ENCODE measurements around the gene DIDO1. TPM values are rescaled to one million over a fixed set of nuclear protein-coding genes. Genes with fewer than 3 reads are reported as not detected.
"Not testable (repeated sequence)": the region's sequence is repeated elsewhere in the genome, so short reads cannot be mapped to it uniquely, and the experiment has no call there.

The DIDO1 gene
- total and polyA plus RNA-seq, 8 donors, result 38.1 to 65.9 (median 58.5) TPM

DNA sequence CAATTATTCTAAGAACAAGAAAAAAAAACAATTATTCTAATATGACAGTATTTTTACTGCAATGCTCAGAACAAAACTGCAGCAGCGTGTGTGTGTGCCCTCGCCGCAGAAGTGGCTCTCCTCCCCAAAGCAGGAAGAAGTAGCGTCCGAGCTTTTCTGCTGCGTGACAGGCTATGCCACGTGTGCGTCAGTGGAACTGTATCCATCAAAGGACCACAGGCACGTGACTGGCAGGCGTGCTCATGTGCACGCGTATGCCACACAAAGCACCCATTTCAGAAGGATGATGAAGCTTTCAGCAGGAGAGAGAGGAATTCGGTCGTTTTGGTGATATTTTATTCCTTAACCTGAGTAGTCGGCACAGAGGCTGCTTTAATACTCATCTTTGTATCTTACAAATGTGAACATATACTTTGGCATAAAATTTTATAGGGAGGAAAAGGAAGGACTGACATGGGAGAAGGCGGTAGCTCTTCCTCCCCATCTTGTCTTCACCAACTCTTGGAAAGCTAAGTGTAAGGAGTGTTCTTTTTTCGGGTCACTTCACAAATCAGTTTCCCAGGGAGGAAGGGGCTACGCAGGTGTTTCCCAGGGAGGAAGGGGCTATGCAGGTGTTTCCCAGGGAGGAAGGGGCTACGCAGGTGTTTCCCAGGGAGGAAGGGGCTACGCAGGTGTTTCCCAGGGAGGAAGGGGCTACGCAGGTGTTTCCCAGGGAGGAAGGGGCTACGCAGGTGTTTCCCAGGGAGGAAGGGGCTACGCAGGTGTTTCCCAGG is 68.1 kb downstream of the DIDO1 start:
- no peak for TF ChIP-seq CTCF (IDR thresholded peaks at IDR 0.05)
- Histone ChIP-seq H3K27me3 (peaks cover 0 to 12% of the 10 kb centered on the region in 2 donors), H3K9me3 (no peaks in the 10 kb centered on the region), H3K4me3 (no peak overlapping the region), H3K27ac (no peak overlapping the region), H3K36me3 (peaks cover 0 to 25% of the 10 kb centered on the region in 2 donors), H3K4me1 (peaks cover 7 to 19% of the 10 kb centered on the region in 2 donors)
- ATAC-seq (no peak), DNase-seq (peak in 1 of 4 donors; percentile 29)
- intact Hi-C loops (cut with DNase I), result no loop called here

DNA sequence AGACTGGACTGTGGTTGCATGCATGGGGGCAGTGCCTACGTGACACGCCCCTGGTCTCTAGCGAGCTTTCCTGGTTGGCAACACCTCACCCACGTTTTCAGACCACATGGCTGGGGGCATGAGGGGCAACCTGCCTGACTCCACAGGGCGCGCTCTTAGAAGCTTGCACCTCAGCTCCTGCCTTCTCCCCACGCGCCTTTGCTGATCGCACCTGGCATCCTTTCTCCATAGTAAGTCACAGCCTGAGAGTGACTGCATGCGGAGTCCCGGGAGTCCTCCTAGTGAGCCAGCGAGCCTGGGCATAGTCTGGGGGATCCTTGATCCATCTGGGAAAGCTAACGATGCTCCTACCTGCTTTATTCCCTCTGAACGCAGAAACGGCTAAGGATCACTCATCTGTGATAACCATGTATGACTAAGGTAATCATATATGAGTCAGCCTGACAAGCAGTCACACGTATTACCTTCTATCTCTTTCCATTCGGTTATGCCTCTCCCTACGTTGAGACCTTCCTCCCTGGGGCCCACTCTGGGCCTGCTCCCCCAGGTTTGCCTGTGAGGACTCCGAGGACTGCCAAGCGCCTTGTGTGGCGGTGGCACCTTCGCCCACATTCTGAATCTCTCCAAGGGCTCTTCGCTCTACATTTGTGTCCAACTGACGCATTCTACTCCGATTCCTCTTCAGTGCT is 69.2 kb downstream of the DIDO1 start:
- TF ChIP-seq CTCF (IDR thresholded peaks at IDR 0.05), result no peak
- DNase-seq (peak in 1 of 4 donors; percentile 25), ATAC-seq (no peak)
- no peaks in the 10 kb centered on the region for H3K9me3 ChIP-seq
- peaks cover 7 to 15% of the 10 kb centered on the region in 2 donors for H3K4me1 ChIP-seq
- H3K36me3 ChIP-seq, result peaks cover 0 to 33% of the 10 kb centered on the region in 2 donors
- H3K4me3 ChIP-seq, result no peak overlapping the region
- H3K27me3 ChIP-seq, result peaks cover 0 to 12% of the 10 kb centered on the region in 2 donors
- intact Hi-C loops (cut with DNase I), result no loop called here
- H3K27ac ChIP-seq, result no peak overlapping the region

- no peak for TF ChIP-seq CTCF (IDR thresholded peaks at IDR 0.05)
- Histone ChIP-seq H3K27me3 (peaks cover 0 to 5% of the 10 kb centered on the region in 2 donors), H3K36me3 (peaks cover 0 to 36% of the 10 kb centered on the region in 2 donors), H3K4me3 (no peak overlapping the region), H3K9me3 (no peaks in the 10 kb centered on the region), H3K4me1 (peaks cover 2 to 6% of the 10 kb centered on the region in 2 donors), H3K27ac (no peak overlapping the region)
- no peak for ATAC-seq
- intact Hi-C loops (cut with DNase I), result no loop called here
- DNase-seq, result no peak
These were observed 71.2 kb downstream of the DIDO1 start for GRCh38 chr20:62855120-62855519.

DNA sequence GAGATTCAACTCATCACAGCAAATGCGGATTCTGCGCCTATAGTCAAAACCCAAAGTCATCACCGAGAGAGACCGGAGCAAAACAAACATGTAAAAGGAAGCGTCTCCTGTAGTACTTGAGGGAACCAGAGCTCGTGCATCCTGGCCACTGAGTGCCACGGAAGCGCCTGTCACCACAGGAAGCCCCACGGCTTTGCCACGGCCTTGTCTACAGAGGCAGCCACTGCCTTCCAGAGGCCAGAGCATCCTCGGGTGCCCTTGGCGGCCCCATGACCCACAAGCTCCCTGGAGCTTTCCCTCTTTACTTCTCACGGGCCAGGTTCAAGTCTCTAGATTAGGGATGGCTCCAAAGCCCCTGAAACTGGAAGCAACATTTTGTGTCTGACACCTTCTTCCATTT is 72.2 kb downstream of the DIDO1 start:
- ATAC-seq, result no peak
- no peak for TF ChIP-seq CTCF (IDR thresholded peaks at IDR 0.05)
- H3K27me3 ChIP-seq, result no peaks in the 10 kb centered on the region
- H3K4me3 ChIP-seq, result no peak overlapping the region
- H3K9me3 ChIP-seq, result no peaks in the 10 kb centered on the region
- intact Hi-C loops (cut with DNase I), result no loop called here
- peaks cover 0 to 36% of the 10 kb centered on the region in 2 donors for H3K36me3 ChIP-seq
- no peak overlapping the region for H3K27ac ChIP-seq
- peak in 1 of 4 donors; percentile 24 for DNase-seq
- H3K4me1 ChIP-seq, result no peaks in the 10 kb centered on the region

- H3K27me3 ChIP-seq; H3K4me1 ChIP-seq; intact Hi-C loops (cut with DNase I); H3K9me3 ChIP-seq; H3K27ac ChIP-seq; ATAC-seq; H3K4me3 ChIP-seq: not testable (repeated sequence)
- H3K36me3 ChIP-seq, result peaks cover 0 to 36% of the 10 kb centered on the region in 2 donors
- peak in 1 of 4 donors; percentile 1 for DNase-seq
These were observed 73.0 kb downstream of the DIDO1 start for GRCh38 chr20:62853304-62853703.
